H1 (cell line): ENCODE results near the gene OR4K17. TPM values are rescaled to one million over a fixed set of nuclear protein-coding genes. Genes with fewer than 3 reads are reported as not detected.

Experiments used
- CTCF ChIA-PET: fragments of 300-600 bp; sonication (Branson Sonifier 250); formaldehyde crosslinking; loops from one replicate; lab custom pipeline; 2021; ENCODE audit not compliant: partially characterized antibody; lab: Charles Lee
- POLR2A ChIA-PET: fragments of 300-600 bp; sonication (Branson Sonifier 250); formaldehyde crosslinking; loops from one replicate; lab custom pipeline; 2021; ENCODE audit warnings: inconsistent platforms; ENCODE audit not compliant: partially characterized antibody; lab: Charles Lee
- DNase-seq, 2 experiments: peaks; one replicate each; pipeline versions ENCODE4 v3.0.0 to v3.0.0-alpha.2; 2010 to 2022; ENCODE audit warnings: low spot score in 2 of 2, low read depth in 1 of 2, mixed read lengths in 1 of 2
- FAIRE-seq: peaks from 2 replicates; lab custom pipeline; 2011; peaks lifted over from hg19 to GRCh38; lab: Jason Lieb, UNC
- H2AFZ ChIP-seq: 2 replicates; pipeline ENCODE4 v1.8.1; 2012; ENCODE audit warnings: low read length, inconsistent platforms
- H2AK5ac ChIP-seq: 2 replicates; pipeline ENCODE4 v1.6.1; 2013; ENCODE audit warnings: low read depth, low read length
- H2BK120ac ChIP-seq: replicated peaks from 2 replicates; pipeline ENCODE3; 2013; ENCODE audit warnings: low read depth, low read length, inconsistent platforms
- H2BK12ac ChIP-seq: 2 replicates; pipeline ENCODE4 v1.6.1; 2013; ENCODE audit warnings: low read depth, low read length
- H2BK15ac ChIP-seq: 2 replicates; pipeline ENCODE4 v1.6.1; 2013; ENCODE audit warnings: low read length
- H2BK20ac ChIP-seq: 2 replicates; pipeline ENCODE4 v1.6.1; 2013; ENCODE audit warnings: low read length
- H2BK5ac ChIP-seq: 2 replicates; pipeline ENCODE4 v1.6.1; 2013; ENCODE audit warnings: low read depth, low read length
- H3K14ac ChIP-seq: 2 replicates; pipeline ENCODE4 v1.6.1; 2013; ENCODE audit warnings: inconsistent platforms; ENCODE audit not compliant: insufficient read length
- H3K18ac ChIP-seq: 2 replicates; pipeline ENCODE4 v1.6.1; 2013; ENCODE audit warnings: low read length; ENCODE audit errors: extremely low read depth
- H3K23ac ChIP-seq: 2 replicates; pipeline ENCODE4 v1.6.1; 2013; ENCODE audit warnings: inconsistent platforms; ENCODE audit not compliant: insufficient read length
- H3K23me2 ChIP-seq: 2 replicates; pipeline ENCODE4 v1.6.1; 2013; ENCODE audit warnings: low read depth, low read length
- H3K27ac ChIP-seq: 2 replicates; pipeline ENCODE4 v1.6.1; 2011; ENCODE audit warnings: low read depth, low read length, inconsistent platforms
- H3K27me3 ChIP-seq, 4 experiments: replicated peaks in 1 of 4; 1 replicate in 1 of 4; 2 replicates in 3 of 4; pipeline versions ENCODE4 v1.6.1 to v1.8.1; 2011 to 2013; ENCODE audit warnings: low read length in 3 of 4, mild to moderate bottlenecking in 3 of 4, inconsistent platforms in 2 of 4, mixed read lengths in 2 of 4, moderate library complexity in 1 of 4; ENCODE audit not compliant: control insufficient read depth in 3 of 4, insufficient read depth in 3 of 4; ENCODE audit errors: extremely low read depth in 1 of 4
- H3K36me3 ChIP-seq, 4 experiments: 2 replicates each; pipeline versions ENCODE4 v1.6.1 to v1.8.1; 2011 to 2013; ENCODE audit warnings: mild to moderate bottlenecking in 4 of 4, low read length in 3 of 4, moderate library complexity in 2 of 4, control low read depth in 1 of 4, inconsistent platforms in 1 of 4; ENCODE audit not compliant: insufficient read depth in 4 of 4, control insufficient read depth in 2 of 4
- H3K4ac ChIP-seq: replicated peaks from 2 replicates; pipeline ENCODE3; 2013; ENCODE audit warnings: low read length, low read depth, mixed read lengths, inconsistent platforms; ENCODE audit not compliant: insufficient read length
- H3K4me1 ChIP-seq, 4 experiments: replicated peaks in 1 of 4; 1 replicate in 1 of 4; 2 replicates in 3 of 4; pipeline versions ENCODE4 v1.6.1 to v1.8.1; 2011 to 2013; ENCODE audit warnings: low read length in 3 of 4, inconsistent platforms in 2 of 4, mixed read lengths in 1 of 4; ENCODE audit not compliant: insufficient read depth in 4 of 4, control insufficient read depth in 3 of 4
- H3K4me2 ChIP-seq, 2 experiments: 2 replicates each; pipeline versions ENCODE4 v1.6.1 to v1.8.1; 2011 to 2013; ENCODE audit warnings: low read depth in 2 of 2, low read length in 2 of 2, control low read depth in 1 of 2, inconsistent platforms in 1 of 2, mild to moderate bottlenecking in 1 of 2; ENCODE audit not compliant: insufficient read depth in 1 of 2
- H3K4me3 ChIP-seq, 4 experiments: fragments of 200-600, 300-600 bp in 1 of 4; sonication (generic), shearing (Covaris generic), sonication (Bioruptor Twin) in 1 of 4; 2 replicates each; pipeline versions ENCODE4 v1.5.1 to v1.8.1; 2011 to 2016; ENCODE audit warnings: low read length in 4 of 4, low read depth in 3 of 4, control low read depth in 2 of 4, inconsistent platforms in 2 of 4, mild to moderate bottlenecking in 2 of 4, mixed read lengths in 1 of 4, moderate library complexity in 1 of 4; ENCODE audit not compliant: insufficient read depth in 2 of 4; ENCODE audit errors: extremely low read depth in 1 of 4
- H3K56ac ChIP-seq: replicated peaks from 2 replicates; pipeline ENCODE3; 2013; ENCODE audit warnings: low read depth, mild to moderate bottlenecking, mixed read lengths, low read length, inconsistent platforms; ENCODE audit not compliant: insufficient read length
- H3K79me1 ChIP-seq: 2 replicates; pipeline ENCODE4 v1.6.1; 2013; ENCODE audit warnings: low read depth, low read length, control low read depth
- H3K79me2 ChIP-seq, 2 experiments: 2 replicates each; pipeline versions ENCODE4 v1.6.1 to v1.8.1; 2012 to 2013; ENCODE audit warnings: low read length in 2 of 2, mild to moderate bottlenecking in 2 of 2, inconsistent platforms in 1 of 2; ENCODE audit not compliant: insufficient read depth in 2 of 2, control insufficient read depth in 1 of 2
- H3K9ac ChIP-seq, 4 experiments: replicated peaks in 1 of 4; 1 replicate in 1 of 4; 2 replicates in 3 of 4; pipeline versions ENCODE4 v1.6.1 to v1.8.1; 2011 to 2013; ENCODE audit warnings: low read depth in 3 of 4, low read length in 3 of 4, control low read depth in 2 of 4, mild to moderate bottlenecking in 2 of 4, moderate library complexity in 2 of 4, inconsistent platforms in 1 of 4; ENCODE audit errors: extremely low read depth in 1 of 4
- H3K9me3 ChIP-seq, 2 experiments: 2 replicates each; pipeline versions ENCODE4 v1.6.1 to v1.8.1; 2012 to 2013; ENCODE audit warnings: mild to moderate bottlenecking in 2 of 2, moderate library complexity in 2 of 2, control low read depth in 1 of 2, inconsistent platforms in 1 of 2, low read depth in 1 of 2, low read length in 1 of 2, mixed read lengths in 1 of 2; ENCODE audit not compliant: insufficient read depth in 2 of 2
- H4K20me1 ChIP-seq, 2 experiments: replicated peaks in 1 of 2; 2 replicates each; pipeline versions ENCODE3 to v1.8.1; 2011 to 2013; ENCODE audit warnings: inconsistent platforms in 2 of 2, low read length in 2 of 2, mild to moderate bottlenecking in 1 of 2; ENCODE audit not compliant: insufficient read depth in 2 of 2, control insufficient read depth in 1 of 2
- H4K5ac ChIP-seq: 2 replicates; pipeline ENCODE4 v1.6.1; 2013; ENCODE audit warnings: low read length, low read depth, mixed read lengths, inconsistent platforms; ENCODE audit not compliant: insufficient read length
- H4K8ac ChIP-seq: 2 replicates; pipeline ENCODE4 v1.8.0; 2013; ENCODE audit warnings: mild to moderate bottlenecking, moderate library complexity, low read length, inconsistent platforms; ENCODE audit not compliant: insufficient read depth; ENCODE audit errors: extremely low read depth
- H4K91ac ChIP-seq: replicated peaks from 2 replicates; pipeline ENCODE3; 2013; ENCODE audit warnings: low read length, mixed read lengths, inconsistent platforms; ENCODE audit not compliant: insufficient read length
- ASH2L ChIP-seq: fragments of 200-600, 300-600 bp; sonication (generic); IDR thresholded peaks from one replicate; pipeline ENCODE4 v1.7.1; 2017; ENCODE audit warnings: low read length
- CBX5 ChIP-seq: fragments of 300-800, 300-1000 bp; sonication (generic); IDR thresholded peaks from 2 replicates; pipeline ENCODE4 v1.7.1; 2016; ENCODE audit warnings: antibody characterized with exemption, low read length, low read depth
- CTBP2 ChIP-seq: IDR thresholded peaks from 2 replicates; pipeline ENCODE4 v1.7.0; 2011; ENCODE audit warnings: borderline replicate concordance, mild to moderate bottlenecking, moderate library complexity, mixed read lengths, low read length; ENCODE audit not compliant: insufficient read depth, insufficient read length
- KDM5A ChIP-seq: fragments of 200-600 bp; IDR thresholded peaks from 2 replicates; pipeline ENCODE4 v1.7.1; 2012; ENCODE audit warnings: mild to moderate bottlenecking, low read length, inconsistent platforms, mixed read lengths
- RNF2 ChIP-seq: fragments of 200-900, 300-1000 bp; sonication (generic); IDR thresholded peaks from 2 replicates; pipeline ENCODE4 v1.7.1; 2016; ENCODE audit warnings: borderline replicate concordance, low read depth, mild to moderate bottlenecking, antibody characterized with exemption, low read length; ENCODE audit not compliant: poor library complexity, severe bottlenecking; ENCODE audit errors: missing control alignments
- SIN3A ChIP-seq, 2 experiments: IDR thresholded peaks in 1 of 2; conservative IDR thresholded peaks in 1 of 2; 2 replicates each; pipeline ENCODE4 v1.6.1; 2011 to 2012; ENCODE audit warnings: low read length in 2 of 2, improper control_type of control experiment in 1 of 2, low read depth in 1 of 2, mild to moderate bottlenecking in 1 of 2
- SP1 ChIP-seq: IDR thresholded peaks from 2 replicates; pipeline ENCODE4 v1.6.1; 2011; ENCODE audit warnings: low read depth, low read length
- WGBS, 2 experiments: shearing (Covaris generic) in 1 of 2; methylation state at CpG; one replicate each; pipeline versions ENCODE4 v1.1.6 to v1.1.7; 2013 to 2015; ENCODE audit warnings: low lambda C conversion rate in 2 of 2, mixed read lengths in 2 of 2, inconsistent platforms in 1 of 2, low coverage in 1 of 2, missing lambda C conversion rate in 1 of 2; ENCODE audit not compliant: insufficient replicate concordance in 2 of 2, insufficient coverage in 1 of 2, insufficient read length in 1 of 2; ENCODE audit errors: extremely low coverage in 1 of 2, missing lambda C conversion rate in 1 of 2; 5-methylcytosine and 5-hydroxymethylcytosine counted together
- polyA plus RNA-seq, 7 experiments: library from polyadenylated mRNA; depleted of rRNA in 3 of 7; stranded (reverse) in 5 of 7; unstranded in 2 of 7; fragments of >200 nt in 5 of 7; fragments of 200-250 nt in 2 of 7; gene quantifications; 1 replicate in 5 of 7; 2 replicates in 1 of 7; 4 replicates in 1 of 7; pipeline versions ENCODE4 v1.2.1 to v1.2.3, GENCODE V29; 2011 to 2013; ENCODE audit warnings: missing spikeins in 2 of 7, mixed read lengths in 2 of 7
- total RNA-seq: library from RNA; stranded (reverse); fragmentation: NEBNext Ultra II Directional; extraction: Animal tissue kit (Norgen Biotek cat#: 25700); gene quantifications from 2 replicates; pipeline ENCODE4 v1.2.1, GENCODE V29; 2021
- TF ChIP-seq, protein P1 (sequence below), 3 experiments: IDR thresholded peaks; 1 replicate in 2 of 3; 2 replicates in 1 of 3; pipeline versions ENCODE4 v1.5.1 to v1.6.1; 2011; ENCODE audit warnings: low read length in 3 of 3, mild to moderate bottlenecking in 3 of 3, inconsistent platforms in 2 of 3, low read depth in 1 of 3, moderate library complexity in 1 of 3; ENCODE audit not compliant: insufficient read depth in 1 of 3; ENCODE audit errors: control extremely low read depth in 1 of 3
- TF ChIP-seq, protein P2 (sequence below): IDR thresholded peaks from 2 replicates; pipeline ENCODE4 v1.6.1; 2012; ENCODE audit warnings: inconsistent platforms
- TF ChIP-seq, protein P3 (sequence below): IDR thresholded peaks from 2 replicates; pipeline ENCODE4 v1.6.1; 2012; ENCODE audit warnings: inconsistent platforms

OR4K17 gene
- total and polyA plus RNA-seq, 2 of the 8 experiments (the other 6 are each of a cell fraction or from before 2014, with no cell fraction given): not detected

DNA sequence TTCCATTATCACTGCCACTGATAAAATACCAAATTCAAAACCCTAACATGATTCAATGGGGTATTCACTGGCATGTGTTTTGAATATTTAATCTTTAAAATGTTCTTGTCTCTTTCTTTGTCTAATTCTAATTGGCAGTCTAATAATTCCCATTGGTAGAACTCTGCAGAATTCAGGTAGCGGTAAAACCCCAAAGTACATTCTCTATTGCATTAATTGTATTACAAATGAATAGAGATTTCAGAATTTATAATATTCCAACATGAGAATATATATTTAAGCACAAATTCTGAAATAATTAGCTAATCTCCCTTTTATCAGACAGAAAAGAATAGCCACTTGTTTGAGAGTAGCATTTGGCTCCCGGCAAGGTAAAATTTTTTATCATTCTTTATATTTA lies 28.0 kb downstream of the OR4K17 start, which contains the start of gene OR4N5:
Gene OR4N5 (plus strand): TSS at position 301 of the 400 bp plus-strand sequence. CDS start 4,916 bp downstream, outside the sequence.
- ChIA-PET CTCF (no interaction called here), POLR2A (no interaction called here)
- H4K91ac ChIP-seq: no peak within 1 kb of the TSS
- H3K4me2 ChIP-seq: no peak within 1 kb of the TSS
- no peaks in the 10 kb centered on the region for H3K4me1 ChIP-seq
- no peak within 1 kb of the TSS for H3K4me3 ChIP-seq
- H3K14ac ChIP-seq: no peak within 1 kb of the TSS
- no peak within 1 kb of the TSS for H2BK12ac ChIP-seq
- no peak within 1 kb of the TSS for H3K56ac ChIP-seq
- H3K4ac ChIP-seq: no peak within 1 kb of the TSS
- no peaks in the 10 kb centered on the region for H3K79me2 ChIP-seq
- no peaks in the 10 kb centered on the region for H4K20me1 ChIP-seq
- H2AFZ ChIP-seq: no peak within 1 kb of the TSS
- FAIRE-seq (no peak), DNase-seq (no peak)
- H3K9ac ChIP-seq: no peak within 1 kb of the TSS
- H3K23ac ChIP-seq: no peak within 1 kb of the TSS
- no peak within 1 kb of the TSS for H3K27ac ChIP-seq
- H2BK15ac ChIP-seq: no peak within 1 kb of the TSS
- no peaks in the 10 kb centered on the region; the same call in 1 of the 2 replicates for H3K23me2 ChIP-seq
- no peak within 1 kb of the TSS for H4K8ac ChIP-seq
- 77% methylated on average over 2 of the region's 2 CpGs; no CpG with 5 or more reads in 1 of the 2 experiments for WGBS, 2 experiments
- no peaks in the 10 kb centered on the region for H3K79me1 ChIP-seq
- no peaks in the 10 kb centered on the region for H3K27me3 ChIP-seq
- H2BK120ac ChIP-seq: no peak within 1 kb of the TSS
- no peak within 1 kb of the TSS for H2BK20ac ChIP-seq
- H2BK5ac ChIP-seq: no peak within 1 kb of the TSS
- H3K36me3 ChIP-seq: no peaks in the 10 kb centered on the region
- no peak within 1 kb of the TSS for H3K18ac ChIP-seq
- H3K9me3 ChIP-seq: peaks cover 55 to 66% of the 10 kb centered on the region in 2 experiments
- H4K5ac ChIP-seq: no peak within 1 kb of the TSS
- H2AK5ac ChIP-seq: no peak within 1 kb of the TSS
- TF ChIP-seq ASH2L: no peak
- TF ChIP-seq SP1: no peak
- TF ChIP-seq KDM5A: no peak
- TF ChIP-seq, protein P1, sequence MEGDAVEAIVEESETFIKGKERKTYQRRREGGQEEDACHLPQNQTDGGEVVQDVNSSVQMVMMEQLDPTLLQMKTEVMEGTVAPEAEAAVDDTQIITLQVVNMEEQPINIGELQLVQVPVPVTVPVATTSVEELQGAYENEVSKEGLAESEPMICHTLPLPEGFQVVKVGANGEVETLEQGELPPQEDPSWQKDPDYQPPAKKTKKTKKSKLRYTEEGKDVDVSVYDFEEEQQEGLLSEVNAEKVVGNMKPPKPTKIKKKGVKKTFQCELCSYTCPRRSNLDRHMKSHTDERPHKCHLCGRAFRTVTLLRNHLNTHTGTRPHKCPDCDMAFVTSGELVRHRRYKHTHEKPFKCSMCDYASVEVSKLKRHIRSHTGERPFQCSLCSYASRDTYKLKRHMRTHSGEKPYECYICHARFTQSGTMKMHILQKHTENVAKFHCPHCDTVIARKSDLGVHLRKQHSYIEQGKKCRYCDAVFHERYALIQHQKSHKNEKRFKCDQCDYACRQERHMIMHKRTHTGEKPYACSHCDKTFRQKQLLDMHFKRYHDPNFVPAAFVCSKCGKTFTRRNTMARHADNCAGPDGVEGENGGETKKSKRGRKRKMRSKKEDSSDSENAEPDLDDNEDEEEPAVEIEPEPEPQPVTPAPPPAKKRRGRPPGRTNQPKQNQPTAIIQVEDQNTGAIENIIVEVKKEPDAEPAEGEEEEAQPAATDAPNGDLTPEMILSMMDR (IDR thresholded peaks at IDR 0.05; ENCODE audit: control extremely low read depth in 1 of 3, insufficient read depth in 1 of 3, low read depth in 1 of 3, low read length in 3 of 3): no peak
- TF ChIP-seq, protein P2, sequence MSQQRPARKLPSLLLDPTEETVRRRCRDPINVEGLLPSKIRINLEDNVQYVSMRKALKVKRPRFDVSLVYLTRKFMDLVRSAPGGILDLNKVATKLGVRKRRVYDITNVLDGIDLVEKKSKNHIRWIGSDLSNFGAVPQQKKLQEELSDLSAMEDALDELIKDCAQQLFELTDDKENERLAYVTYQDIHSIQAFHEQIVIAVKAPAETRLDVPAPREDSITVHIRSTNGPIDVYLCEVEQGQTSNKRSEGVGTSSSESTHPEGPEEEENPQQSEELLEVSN: no peak
- no peak for TF ChIP-seq CBX5
- no peak for TF ChIP-seq SIN3A (conservative IDR thresholded peaks at IDR 0.05 in 1 of 2, IDR thresholded peaks at IDR 0.05 in 1 of 2; ENCODE audit: low read depth in 1 of 2, low read length in 2 of 2)
- no peak for TF ChIP-seq CTBP2
- TF ChIP-seq, protein P3, sequence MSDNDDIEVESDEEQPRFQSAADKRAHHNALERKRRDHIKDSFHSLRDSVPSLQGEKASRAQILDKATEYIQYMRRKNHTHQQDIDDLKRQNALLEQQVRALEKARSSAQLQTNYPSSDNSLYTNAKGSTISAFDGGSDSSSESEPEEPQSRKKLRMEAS: no peak
- no peak for TF ChIP-seq RNF2
